ENCODE results near the gene SDR42E2.

- TF ChIP-seq CTCF (IDR thresholded peaks at IDR 0.05) (no peak), POLR2A (IDR thresholded peaks at IDR 0.05) (no peak), EP300 (IDR thresholded peaks at IDR 0.05) (no peak), POLR2AphosphoS5 (IDR thresholded peaks at IDR 0.05) (no peak)
These were observed 39.2 kb upstream of the SDR42E2 start for GRCh38 chr16:22123146-22123545.
